ENCODE measurements around the gene ENTPD8. TPM values are rescaled to one million over a fixed set of nuclear protein-coding genes. Genes with fewer than 3 reads are reported as not detected.
"Not testable (repeated sequence)": the region's sequence is repeated elsewhere in the genome, so short reads cannot be mapped to it uniquely, and the experiment has no call there.

Gene ENTPD8
- total RNA-seq, 1 experiment from 2014 or later: 1.9 TPM

DNA sequence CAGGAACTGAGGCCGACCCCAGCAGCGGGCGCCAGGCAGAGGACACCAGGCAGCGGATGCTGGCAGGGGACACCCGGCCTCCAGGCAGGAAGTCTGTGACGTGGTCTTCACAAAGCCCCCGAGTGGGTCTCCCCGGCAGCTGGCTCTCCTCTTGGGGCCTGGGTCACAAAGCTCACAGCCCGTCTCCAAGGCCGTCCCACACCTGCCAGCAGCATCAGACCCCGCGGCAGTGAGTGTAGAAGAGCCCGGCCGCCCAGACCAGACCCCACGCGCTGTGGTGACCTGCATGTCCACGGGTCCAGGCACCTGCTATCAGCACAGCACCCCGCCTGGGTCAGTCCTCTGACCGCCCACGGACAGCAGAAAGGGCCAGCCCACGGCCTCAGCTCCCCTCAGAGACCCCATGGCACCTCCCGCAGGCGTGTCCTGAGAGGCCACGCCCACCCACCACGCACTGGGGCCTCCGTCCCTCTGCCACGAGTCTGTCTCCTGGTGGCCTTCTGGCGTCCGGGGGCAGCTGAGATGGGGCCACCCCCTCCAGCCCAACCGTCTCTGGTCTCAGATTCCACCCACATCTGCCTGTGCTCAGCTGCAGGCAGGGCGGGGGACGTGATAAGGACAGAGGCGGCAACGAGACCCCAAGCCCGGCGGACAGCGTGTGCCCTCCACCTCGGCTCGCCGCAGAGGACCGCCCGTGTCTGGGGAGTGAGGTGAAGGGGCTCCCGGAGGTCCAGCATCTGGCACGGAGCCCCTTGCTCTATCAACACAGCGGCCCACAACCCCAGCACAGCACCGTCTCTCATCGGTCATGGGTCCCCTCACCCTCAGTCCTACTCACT is 52.3 kb downstream of the ENTPD8 start:
- no peak for DNase-seq (ENCODE audit: low spot score)
- in situ Hi-C loops (cut with HindIII; ENCODE audit: low sequenced_read_pairs): no loop called here

DNA sequence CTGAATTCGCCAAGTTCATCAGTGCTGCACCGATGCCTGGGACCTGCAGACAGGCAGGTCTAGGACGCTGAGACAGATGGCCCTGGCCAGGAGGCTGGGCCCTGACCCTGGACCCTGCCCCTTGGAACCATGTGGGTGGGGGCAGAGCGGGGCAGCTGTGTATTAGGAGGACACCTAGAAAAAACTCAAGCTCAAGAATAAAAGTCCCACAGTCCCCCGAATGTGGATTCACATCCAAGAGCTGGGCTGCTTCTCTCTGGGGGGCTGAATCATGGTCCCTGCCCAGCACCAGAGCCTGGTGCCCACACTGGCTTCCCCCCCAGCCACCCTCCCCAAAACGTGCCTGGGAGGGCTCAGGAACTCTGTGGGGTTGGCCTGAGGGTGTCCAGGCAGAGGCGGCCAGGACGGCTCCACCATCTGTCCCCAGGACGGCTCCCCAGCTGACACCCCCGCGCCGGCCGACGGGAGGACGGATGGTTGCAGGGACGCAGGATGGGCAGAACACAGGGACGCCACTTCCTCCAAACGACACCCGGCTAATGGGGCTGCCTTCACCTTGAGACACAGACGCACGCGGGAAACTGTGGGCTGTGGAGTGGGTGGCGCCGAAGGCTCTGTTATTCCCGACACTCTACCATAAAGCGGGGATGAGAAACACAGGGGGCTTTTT is 53.1 kb downstream of the ENTPD8 start:
- no peak for DNase-seq (ENCODE audit: low spot score)
- in situ Hi-C loops (cut with HindIII; ENCODE audit: low sequenced_read_pairs): no loop called here

DNA sequence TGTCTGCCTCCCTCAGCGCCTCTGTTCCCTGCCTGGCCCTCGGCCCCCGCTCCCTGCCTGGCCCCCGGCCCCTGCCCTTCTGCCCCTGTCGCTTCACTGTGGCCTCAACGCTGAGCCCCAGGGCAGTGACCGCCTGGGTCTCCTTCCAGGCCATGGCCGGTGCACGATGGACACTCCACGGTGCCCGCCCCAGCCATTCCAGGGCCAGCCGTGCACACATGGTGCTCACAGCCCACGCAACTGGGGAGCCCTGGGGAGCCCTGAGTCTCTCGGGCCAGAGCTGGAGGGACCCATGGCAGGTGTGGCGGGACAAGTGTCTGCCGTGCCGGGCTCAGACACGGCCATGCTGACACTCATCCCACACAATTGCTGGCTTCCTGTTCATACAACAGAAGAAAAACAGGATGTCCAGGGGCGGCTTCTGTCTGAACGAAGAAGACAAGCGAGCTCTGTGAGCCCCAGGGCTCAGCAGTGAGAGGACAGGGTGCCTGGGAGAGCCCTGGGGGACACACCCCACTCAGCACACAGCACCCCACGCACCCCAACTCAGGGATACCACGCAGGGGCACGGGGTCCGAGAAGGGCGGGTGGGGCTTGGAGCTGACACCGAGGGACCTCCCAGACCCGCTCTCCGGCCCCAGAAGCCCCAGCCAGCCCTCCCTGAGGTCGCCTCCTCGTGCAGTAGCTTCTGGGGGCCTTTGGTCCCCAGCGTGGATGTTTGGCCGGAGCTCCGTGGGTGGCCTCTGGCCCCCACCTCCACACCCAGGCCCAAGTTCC is 53.9 kb downstream of the ENTPD8 start:
- in situ Hi-C loops (cut with HindIII; ENCODE audit: low sequenced_read_pairs): no loop called here
- DNase-seq (ENCODE audit: low spot score): no peak

DNA sequence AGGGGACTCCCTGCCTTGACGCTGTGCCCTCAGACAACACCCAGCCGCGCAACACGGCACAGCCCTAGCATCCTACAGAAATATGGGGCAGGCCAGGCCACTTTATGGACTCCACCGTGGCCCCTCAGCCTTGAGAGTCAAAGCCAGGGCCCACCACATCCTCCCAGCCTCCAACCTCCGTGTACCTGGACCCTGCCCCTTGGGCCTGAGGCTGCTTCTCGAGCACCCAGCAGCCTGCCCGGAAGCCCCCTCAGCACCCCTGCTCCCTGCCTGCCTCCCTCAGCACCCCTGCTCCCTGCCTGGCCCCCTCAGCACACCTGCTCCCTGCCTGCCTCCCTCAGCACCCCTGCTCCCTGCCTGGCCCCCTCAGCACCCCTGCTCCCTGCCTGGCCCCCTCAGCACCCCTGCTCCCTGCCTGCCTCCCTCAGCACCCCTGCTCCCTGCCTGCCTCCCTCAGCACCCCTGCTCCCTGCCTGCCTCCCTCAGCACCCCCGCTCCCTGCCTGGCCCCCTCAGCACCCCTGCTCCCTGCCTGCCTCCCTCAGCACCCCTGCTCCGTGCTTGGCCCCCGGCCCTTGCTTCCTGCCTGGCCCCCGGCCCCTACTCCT is 54.5 kb downstream of the ENTPD8 start:
- DNase-seq (ENCODE audit: low spot score); in situ Hi-C loops (cut with HindIII; ENCODE audit: low sequenced_read_pairs): not testable (repeated sequence)

DNA sequence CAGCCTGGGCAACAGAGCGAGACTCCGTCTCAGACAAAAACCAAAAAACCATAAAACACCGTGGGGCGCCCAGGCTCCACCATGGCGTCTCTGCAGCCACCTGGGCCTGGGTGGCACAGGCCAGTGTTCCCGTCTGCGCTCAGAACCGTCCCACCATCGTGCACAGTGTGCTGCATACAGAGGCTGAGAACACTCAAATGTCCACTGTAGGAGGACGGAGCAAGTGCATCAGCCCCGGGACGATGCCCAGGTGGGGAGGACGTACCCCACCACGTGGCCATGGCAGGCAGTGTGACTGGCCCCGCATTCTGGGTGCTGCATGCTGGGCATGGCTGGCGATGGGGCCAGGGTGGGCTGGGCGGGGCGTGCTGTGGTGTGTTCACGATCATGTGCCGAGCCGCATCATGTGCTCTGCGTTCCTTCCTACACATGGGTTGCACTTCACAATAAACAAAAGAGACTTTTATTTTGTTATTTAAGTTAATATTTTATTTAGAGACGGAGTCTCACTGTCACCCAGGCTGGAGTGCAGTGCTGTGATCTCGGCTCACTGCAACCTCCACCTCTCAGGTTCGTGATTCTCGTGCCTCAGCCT is 56.0 kb downstream of the ENTPD8 start:
- in situ Hi-C loops (cut with HindIII; ENCODE audit: low sequenced_read_pairs): no loop called here
- DNase-seq (ENCODE audit: low spot score): no peak

Other genes with a start within 250 kb of the ENTPD8 start
- 17.6 and 25.7 TPM in 2 replicates for gene TPRN, start 240.6 kb downstream of the ENTPD8 start, total RNA-seq (2014; rRNA removed; shearing (Covaris generic))
- 45.7 and 57.4 TPM in 2 replicates for gene TMEM203, start 235.7 kb downstream of the ENTPD8 start, total RNA-seq (2014; rRNA removed; shearing (Covaris generic))
- gene NDOR1, start 235.7 kb downstream of the ENTPD8 start, total RNA-seq (2014; rRNA removed; shearing (Covaris generic)): 3.9 and 6.4 TPM in 2 replicates
- gene RNF208, start 219.1 kb downstream of the ENTPD8 start, total RNA-seq (2014; rRNA removed; shearing (Covaris generic)): not detected in 2 replicates
- gene CYSRT1, start 216.2 kb downstream of the ENTPD8 start, total RNA-seq (2014; rRNA removed; shearing (Covaris generic)): 10.7 and 16.0 TPM in 2 replicates
- gene RNF224, start 213.9 kb downstream of the ENTPD8 start, total RNA-seq (2014; rRNA removed; shearing (Covaris generic)): not detected in 2 replicates
- gene SLC34A3, start 210.5 kb downstream of the ENTPD8 start, total RNA-seq (2014; rRNA removed; shearing (Covaris generic)): not detected in 2 replicates
- gene TUBB4B, start 200.1 kb downstream of the ENTPD8 start, total RNA-seq (2014; rRNA removed; shearing (Covaris generic)): 1,012 and 1,099 TPM in 2 replicates
- gene STPG3, start 190.1 kb downstream of the ENTPD8 start, total RNA-seq (2014; rRNA removed; shearing (Covaris generic)): not detected in 2 replicates
- gene NELFB, start 186.0 kb downstream of the ENTPD8 start, total RNA-seq (2014; rRNA removed; shearing (Covaris generic)): 93.6 and 118 TPM in 2 replicates
- 38.2 and 41.7 TPM in 2 replicates for gene TOR4A, start 163.6 kb downstream of the ENTPD8 start, total RNA-seq (2014; rRNA removed; shearing (Covaris generic))
- 6.3 and 6.7 TPM in 2 replicates for gene NRARP, start 139.1 kb downstream of the ENTPD8 start, total RNA-seq (2014; rRNA removed; shearing (Covaris generic))
- 4.8 and 7.9 TPM in 2 replicates for gene EXD3, start 18.2 kb downstream of the ENTPD8 start, total RNA-seq (2014; rRNA removed; shearing (Covaris generic))
- 0.18 TPM in 1 of 2 replicates, not detected in the other for gene NOXA1, start 18.0 kb downstream of the ENTPD8 start, total RNA-seq (2014; rRNA removed; shearing (Covaris generic))
- 76.9 and 96.6 TPM in 2 replicates for gene NSMF, start 18.0 kb upstream of the ENTPD8 start, total RNA-seq (2014; rRNA removed; shearing (Covaris generic))
- not detected in 2 replicates for gene PNPLA7, start 109.0 kb upstream of the ENTPD8 start, total RNA-seq (2014; rRNA removed; shearing (Covaris generic))
- 75.7 and 102 TPM in 2 replicates for gene MRPL41, start 110.5 kb upstream of the ENTPD8 start, total RNA-seq (2014; rRNA removed; shearing (Covaris generic))
- gene DPH7, start 137.6 kb upstream of the ENTPD8 start, total RNA-seq (2014; rRNA removed; shearing (Covaris generic)): 39.0 and 46.2 TPM in 2 replicates
- 33.5 and 36.0 TPM in 2 replicates for gene ZMYND19, start 149.2 kb upstream of the ENTPD8 start, total RNA-seq (2014; rRNA removed; shearing (Covaris generic))
- 29.5 and 30.5 TPM in 2 replicates for gene ARRDC1, start 164.3 kb upstream of the ENTPD8 start, total RNA-seq (2014; rRNA removed; shearing (Covaris generic))
- gene EHMT1, start 177.6 kb upstream of the ENTPD8 start, total RNA-seq (2014; rRNA removed; shearing (Covaris generic)): 97.4 and 101 TPM in 2 replicates